ENCODE data around the gene MYBPC2. TPM values are rescaled to one million over a fixed set of nuclear protein-coding genes. Genes with fewer than 3 reads are reported as not detected.

MYBPC2 gene
- total RNA-seq, 1 donor from 2014 or later = 0.47 TPM

- peak overlapping the region; percentile 59 for H3K27ac Mint-ChIP-seq
- intact Hi-C loops (cut with micrococcal nuclease) = loop anchor here (1.0 to 5.0 kb wide), 4 partner anchors 34 to 181 kb away; partner anchors contain the start of gene JOSD2
- peaks cover 20% of the 10 kb centered on the region for H3K4me1 Mint-ChIP-seq (ENCODE audit: low read depth)
- H3K4me3 Mint-ChIP-seq = peak overlapping the region; percentile 91
- no peaks in the 10 kb centered on the region for H3K27me3 Mint-ChIP-seq (ENCODE audit: insufficient read depth)
- no peak for DNase-seq (ENCODE audit: low spot score)
- H3K36me3 Mint-ChIP-seq (ENCODE audit: low read depth) = peaks cover 13% of the 10 kb centered on the region
- H3K9me3 Mint-ChIP-seq = no peaks in the 10 kb centered on the region
Observed at GRCh38 chr19:50476907-50477238, 44.2 kb downstream of the MYBPC2 start.

GRCh38 chr19:50477751-50478515, 45.2 kb downstream of the MYBPC2 start:
- Mint-ChIP-seq H3K9me3 (no peaks in the 10 kb centered on the region), H3K4me1 (ENCODE audit: low read depth) (peaks cover 20% of the 10 kb centered on the region), H3K36me3 (ENCODE audit: low read depth) (peaks cover 16% of the 10 kb centered on the region), H3K27me3 (ENCODE audit: insufficient read depth) (no peaks in the 10 kb centered on the region), H3K4me3 (peak overlapping the region; percentile 91), H3K27ac (peak overlapping the region; percentile 34)
- intact Hi-C loops (cut with micrococcal nuclease) = loop anchor here (5.0 kb wide), 1 partner anchor 121 kb away; no protein-coding TSS in a partner anchor
- no peak for DNase-seq (ENCODE audit: low spot score)

GRCh38 chr19:50478901-50479715, 46.4 kb downstream of the MYBPC2 start:
- intact Hi-C loops (cut with micrococcal nuclease) = loop anchor here (5.0 kb wide), 1 partner anchor 122 kb away; no protein-coding TSS in a partner anchor
- H3K9me3 Mint-ChIP-seq = no peaks in the 10 kb centered on the region
- no peaks in the 10 kb centered on the region for H3K27me3 Mint-ChIP-seq (ENCODE audit: insufficient read depth)
- H3K36me3 Mint-ChIP-seq (ENCODE audit: low read depth) = peaks cover 21% of the 10 kb centered on the region
- DNase-seq (ENCODE audit: low spot score) = no peak
- H3K4me1 Mint-ChIP-seq (ENCODE audit: low read depth) = peaks cover 20% of the 10 kb centered on the region
- H3K4me3 Mint-ChIP-seq = peak overlapping the region; percentile 39
- no peak overlapping the region for H3K27ac Mint-ChIP-seq

DNA sequence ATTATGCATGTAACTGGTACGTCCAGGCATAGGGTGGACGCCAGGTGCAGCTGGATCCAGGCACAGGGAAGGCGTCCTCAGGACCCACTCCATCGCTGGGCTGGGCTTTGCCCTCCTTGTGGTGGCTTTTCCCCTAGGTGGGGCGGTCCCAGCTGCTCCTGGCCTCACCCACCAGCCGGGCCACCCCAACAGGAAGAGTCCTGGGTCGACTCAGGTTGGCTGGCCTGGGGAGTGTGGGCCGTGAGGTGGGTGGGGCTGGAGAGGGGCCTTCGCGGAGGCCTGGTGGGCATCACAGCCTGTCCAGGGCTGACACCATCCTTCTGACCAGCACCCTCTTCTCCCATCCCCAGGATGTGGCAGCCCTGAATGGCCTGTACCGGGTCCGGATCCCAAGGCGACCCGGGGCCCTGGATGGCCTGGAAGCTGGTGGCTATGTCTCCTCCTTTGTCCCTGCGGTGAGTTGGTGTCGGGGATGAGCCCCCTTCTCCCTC, 47.1 kb downstream of the MYBPC2 start:
- intact Hi-C loops (cut with micrococcal nuclease) = loop anchor here (5.0 kb wide), 1 partner anchor 123 kb away; no protein-coding TSS in a partner anchor
- peaks cover 20% of the 10 kb centered on the region for H3K4me1 Mint-ChIP-seq (ENCODE audit: low read depth)
- H3K36me3 Mint-ChIP-seq (ENCODE audit: low read depth) = peaks cover 21% of the 10 kb centered on the region
- H3K9me3 Mint-ChIP-seq = no peaks in the 10 kb centered on the region
- no peak overlapping the region for H3K4me3 Mint-ChIP-seq
- no peak overlapping the region for H3K27ac Mint-ChIP-seq
- no peak for DNase-seq (ENCODE audit: low spot score)
- no peaks in the 10 kb centered on the region for H3K27me3 Mint-ChIP-seq (ENCODE audit: insufficient read depth)

- H3K36me3 Mint-ChIP-seq (ENCODE audit: low read depth) = peaks cover 28% of the 10 kb centered on the region
- peaks cover 3% of the 10 kb centered on the region for H3K9me3 Mint-ChIP-seq
- H3K4me1 Mint-ChIP-seq (ENCODE audit: low read depth) = peaks cover 20% of the 10 kb centered on the region
- H3K27ac Mint-ChIP-seq = no peak overlapping the region
- no peak overlapping the region for H3K4me3 Mint-ChIP-seq
- DNase-seq (ENCODE audit: low spot score) = no peak
- intact Hi-C loops (cut with micrococcal nuclease) = no loop called here
- H3K27me3 Mint-ChIP-seq (ENCODE audit: insufficient read depth) = no peaks in the 10 kb centered on the region
Observed at GRCh38 chr19:50480281-50481111, 47.8 kb downstream of the MYBPC2 start.

DNA sequence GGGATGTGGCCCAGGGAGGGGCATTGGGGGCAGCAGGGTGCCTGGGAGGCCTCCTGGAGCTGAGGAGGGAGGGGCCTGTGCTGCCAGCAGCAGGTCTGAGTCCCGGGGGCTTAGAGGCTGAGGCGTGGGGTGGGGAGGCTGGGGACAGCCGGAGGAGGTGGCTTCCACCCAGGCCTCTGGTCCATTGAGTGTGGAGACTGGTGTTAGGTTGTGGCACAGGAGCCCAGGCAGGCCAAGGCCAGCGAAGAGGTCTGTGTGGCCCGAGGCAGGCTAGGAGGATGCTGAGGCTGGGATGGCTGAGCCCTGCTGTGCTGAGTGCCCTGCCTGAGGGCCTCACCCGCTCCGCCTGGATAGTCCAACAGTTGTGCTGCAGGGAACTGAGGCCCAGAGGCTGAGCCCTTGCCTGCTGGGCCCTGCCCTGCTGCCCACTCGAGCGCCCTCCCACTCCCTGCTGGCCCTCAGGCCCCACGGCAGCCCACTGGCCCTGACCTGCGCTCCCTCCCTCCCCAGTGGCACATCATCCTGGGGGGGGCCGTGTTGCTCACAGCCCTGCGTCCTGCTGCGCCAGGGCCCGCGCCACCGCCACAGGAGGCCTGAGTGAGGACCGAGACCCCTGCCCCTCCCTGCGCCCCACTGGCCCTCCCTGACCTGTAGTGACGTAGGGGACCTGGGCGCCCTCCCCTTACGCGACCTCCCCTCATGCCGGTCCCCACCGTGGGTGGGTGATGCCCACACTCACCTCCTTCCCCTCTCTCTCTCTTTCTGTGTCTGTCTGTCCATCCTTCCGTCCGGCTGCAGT, 48.9 kb downstream of the MYBPC2 start:
- H3K27me3 Mint-ChIP-seq (ENCODE audit: insufficient read depth) = no peaks in the 10 kb centered on the region
- peaks cover 19% of the 10 kb centered on the region for H3K4me1 Mint-ChIP-seq (ENCODE audit: low read depth)

GRCh38 chr19:50482271-50482855, 49.7 kb downstream of the MYBPC2 start:
- intact Hi-C loops (cut with micrococcal nuclease) = no loop called here
- Mint-ChIP-seq H3K4me3 (no peak overlapping the region), H3K27ac (no peak overlapping the region), H3K9me3 (peaks cover 16% of the 10 kb centered on the region), H3K4me1 (ENCODE audit: low read depth) (peaks cover 14% of the 10 kb centered on the region), H3K36me3 (ENCODE audit: low read depth) (peaks cover 38% of the 10 kb centered on the region), H3K27me3 (ENCODE audit: insufficient read depth) (no peaks in the 10 kb centered on the region)
- no peak for DNase-seq (ENCODE audit: low spot score)

More for the DNA sequence above, 48.9 kb downstream of the MYBPC2 start:
- H3K27ac Mint-ChIP-seq = no peak overlapping the region
- intact Hi-C loops (cut with micrococcal nuclease) = no loop called here
- DNase-seq (ENCODE audit: low spot score) = no peak
- H3K36me3 Mint-ChIP-seq (ENCODE audit: low read depth) = peaks cover 35% of the 10 kb centered on the region
- no peak overlapping the region for H3K4me3 Mint-ChIP-seq
- peaks cover 12% of the 10 kb centered on the region for H3K9me3 Mint-ChIP-seq

DNA sequence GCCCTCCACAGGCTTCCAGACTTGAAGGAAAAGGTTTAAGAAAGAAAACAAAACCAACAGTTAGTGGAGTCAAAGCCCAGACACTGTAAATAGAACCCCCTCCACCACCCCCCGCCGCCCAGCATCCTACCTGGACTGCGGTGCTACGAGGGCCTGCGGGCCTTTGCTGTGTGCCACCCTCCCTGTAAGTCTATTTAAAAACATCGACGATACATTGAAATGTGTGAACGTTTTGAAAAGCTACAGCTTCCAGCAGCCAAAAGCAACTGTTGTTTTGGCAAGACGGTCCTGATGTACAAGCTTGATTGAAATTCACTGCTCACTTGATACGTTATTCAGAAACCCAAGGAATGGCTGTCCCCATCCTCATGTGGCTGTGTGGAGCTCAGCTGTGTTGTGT, 50.2 kb downstream of the MYBPC2 start:
- H3K4me1 Mint-ChIP-seq (ENCODE audit: low read depth) = peaks cover 8% of the 10 kb centered on the region
- no peaks in the 10 kb centered on the region for H3K27me3 Mint-ChIP-seq (ENCODE audit: insufficient read depth)
- intact Hi-C loops (cut with micrococcal nuclease) = no loop called here
- peaks cover 16% of the 10 kb centered on the region for H3K9me3 Mint-ChIP-seq
- H3K4me3 Mint-ChIP-seq = no peak overlapping the region
- H3K36me3 Mint-ChIP-seq (ENCODE audit: low read depth) = peaks cover 36% of the 10 kb centered on the region
- no peak for DNase-seq (ENCODE audit: low spot score)
- H3K27ac Mint-ChIP-seq = no peak overlapping the region

DNA sequence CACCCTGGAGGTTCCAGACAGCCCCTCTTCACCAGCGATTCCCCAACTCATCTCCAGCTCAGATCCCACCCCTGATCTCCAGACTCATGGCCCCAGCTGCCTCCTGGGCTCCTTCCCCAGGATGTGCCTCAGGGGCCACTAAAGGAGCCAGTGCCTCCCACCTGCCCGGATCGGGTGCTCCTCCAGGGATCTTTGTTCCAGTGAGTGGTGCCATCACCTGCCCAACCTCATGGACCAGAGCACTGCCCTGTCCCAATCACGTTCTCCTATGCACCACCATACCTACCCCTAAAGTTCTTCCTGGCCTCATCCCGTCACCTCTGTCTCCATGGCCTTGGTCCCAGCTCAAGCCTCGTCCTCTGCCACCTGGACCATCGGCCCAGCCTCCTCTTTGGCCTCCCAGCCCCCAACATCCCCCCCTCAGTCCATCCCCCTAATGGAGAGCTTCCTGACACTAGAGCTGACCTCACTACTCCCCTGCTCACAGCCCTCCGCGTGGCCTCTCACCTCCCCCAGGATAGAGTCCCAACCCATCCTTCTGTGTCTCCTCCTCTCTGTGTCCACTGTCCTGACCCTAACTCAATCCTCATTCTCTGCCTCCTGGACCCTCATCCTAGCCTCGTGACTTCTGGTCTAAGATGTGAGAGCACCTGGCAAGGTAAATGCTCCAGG, 52.7 kb downstream of the MYBPC2 start:
- Mint-ChIP-seq H3K36me3 (ENCODE audit: low read depth) (peaks cover 32% of the 10 kb centered on the region), H3K4me1 (ENCODE audit: low read depth) (no peaks in the 10 kb centered on the region), H3K27me3 (ENCODE audit: insufficient read depth) (no peaks in the 10 kb centered on the region)

GRCh38 chr19:50486823-50487515, 54.3 kb downstream of the MYBPC2 start:
- intact Hi-C loops (cut with micrococcal nuclease) = no loop called here
- Mint-ChIP-seq H3K9me3 (peaks cover 16% of the 10 kb centered on the region), H3K4me1 (ENCODE audit: low read depth) (peaks cover 7% of the 10 kb centered on the region), H3K36me3 (ENCODE audit: low read depth) (peaks cover 28% of the 10 kb centered on the region), H3K27ac (no peak overlapping the region), H3K27me3 (ENCODE audit: insufficient read depth) (no peaks in the 10 kb centered on the region), H3K4me3 (no peak overlapping the region)
- DNase-seq (ENCODE audit: low spot score) = peak; percentile 28

More for the DNA sequence above, 52.7 kb downstream of the MYBPC2 start:
- peaks cover 16% of the 10 kb centered on the region for H3K9me3 Mint-ChIP-seq
- intact Hi-C loops (cut with micrococcal nuclease) = no loop called here
- DNase-seq (ENCODE audit: low spot score) = no peak
- no peak overlapping the region for H3K27ac Mint-ChIP-seq
- H3K4me3 Mint-ChIP-seq = no peak overlapping the region

All from activated T-helper 1 cell treated with anti-CD3 and anti-CD28 coated beads, Interleukin-12 subunit alpha, Interleukin-12 subunit beta, Interleukin-2, Interleukin-4 antibody, amounts not matched to agents 30 ng/mL and 10 ng/mL and 1 ng/mL, durations not matched to agents 14 hours and 24 hours and 36 hours (primary cell).